ENCODE measurements around the gene CTBP1.

Gene CTBP1

GRCh38 chr4:1211891-1212545 lies 36.9 kb downstream of the CTBP1 start:
- no peak overlapping the region for H3K4me3 ChIP-seq (ENCODE audit: low read depth, low read length)
- DNase-seq (ENCODE audit: low read depth) = no peak
- TF ChIP-seq POLR2A (IDR thresholded peaks at IDR 0.05; ENCODE audit: extremely low read depth, insufficient read length) (no peak), CTCF (IDR thresholded peaks at IDR 0.05; ENCODE audit: low read depth, low read length) (no peak), MAX (IDR thresholded peaks at IDR 0.05; ENCODE audit: low read depth, low read length) (no peak), MYC (IDR thresholded peaks at IDR 0.05; ENCODE audit: low read depth, low read length) (no peak)

- no peak overlapping the region for H3K4me3 ChIP-seq (ENCODE audit: low read depth, low read length)
- no peak for DNase-seq (ENCODE audit: low read depth)
- TF ChIP-seq MAX (IDR thresholded peaks at IDR 0.05; ENCODE audit: low read depth, low read length) (no peak), CTCF (IDR thresholded peaks at IDR 0.05; ENCODE audit: low read depth, low read length) (no peak), POLR2A (IDR thresholded peaks at IDR 0.05; ENCODE audit: extremely low read depth, insufficient read length) (no peak)
Observed at GRCh38 chr4:1211371-1211770, 37.6 kb downstream of the CTBP1 start.

GRCh38 chr4:1210971-1211370 lies 38.0 kb downstream of the CTBP1 start:
- TF ChIP-seq CTCF (IDR thresholded peaks at IDR 0.05; ENCODE audit: low read depth, low read length) (no peak), POLR2A (IDR thresholded peaks at IDR 0.05; ENCODE audit: extremely low read depth, insufficient read length) (no peak), MYC (IDR thresholded peaks at IDR 0.05; ENCODE audit: low read depth, low read length) (no peak), MAX (IDR thresholded peaks at IDR 0.05; ENCODE audit: low read depth, low read length) (no peak)
- no peak for DNase-seq (ENCODE audit: low read depth)
- no peak overlapping the region for H3K4me3 ChIP-seq (ENCODE audit: low read depth, low read length)

- TF ChIP-seq MAX (IDR thresholded peaks at IDR 0.05; ENCODE audit: low read depth, low read length) = no peak
- no peak for TF ChIP-seq MYC (IDR thresholded peaks at IDR 0.05; ENCODE audit: low read depth, low read length)
- no peak for TF ChIP-seq POLR2A (IDR thresholded peaks at IDR 0.05; ENCODE audit: extremely low read depth, insufficient read length)
- no peak for TF ChIP-seq CTCF (IDR thresholded peaks at IDR 0.05; ENCODE audit: low read depth, low read length)
- no peak for DNase-seq (ENCODE audit: low read depth)
Observed at GRCh38 chr4:1210241-1210841, 38.6 kb downstream of the CTBP1 start.

GRCh38 chr4:1209821-1210220 lies 39.1 kb downstream of the CTBP1 start:
- DNase-seq (ENCODE audit: low read depth) = no peak
- H3K4me3 ChIP-seq (ENCODE audit: low read depth, low read length) = no peak overlapping the region
- no peak for TF ChIP-seq MYC (IDR thresholded peaks at IDR 0.05; ENCODE audit: low read depth, low read length)
- TF ChIP-seq CTCF (IDR thresholded peaks at IDR 0.05; ENCODE audit: low read depth, low read length) = no peak
- no peak for TF ChIP-seq POLR2A (IDR thresholded peaks at IDR 0.05; ENCODE audit: extremely low read depth, insufficient read length)
- no peak for TF ChIP-seq MAX (IDR thresholded peaks at IDR 0.05; ENCODE audit: low read depth, low read length)

More at GRCh38 chr4:1210241-1210841, 38.6 kb downstream of the CTBP1 start:
- H3K4me3 ChIP-seq (ENCODE audit: low read depth, low read length) = no peak overlapping the region

Data from NB4 (cell line).